HepG2 (cell line): ENCODE measurements around the gene TXNDC2. TPM values are rescaled to one million over a fixed set of nuclear protein-coding genes. Genes with fewer than 3 reads are reported as not detected.

ENCODE experiments used
- ARID3A ChIP-seq: IDR thresholded peaks from 2 replicates; pipeline ENCODE4 v1.6.1; 2012; ENCODE audit warnings: low read depth, low read length, improper control_type of control experiment
- ARID5B ChIP-seq: IDR thresholded peaks from 2 replicates; pipeline ENCODE4 v1.4.0; 2020; ENCODE audit warnings: mild to moderate bottlenecking, missing genetic modification reagents
- ARNTL ChIP-seq: sonication (generic); formaldehyde crosslinking; IDR thresholded peaks from 2 replicates; pipeline ENCODE4 v1.4.0; 2020; ENCODE audit warnings: mild to moderate bottlenecking, missing genetic modification reagents
- BCLAF1 ChIP-seq: fragments of 450-650 bp; IDR thresholded peaks from 2 replicates; pipeline ENCODE4 v1.6.1; 2017; ENCODE audit warnings: mild to moderate bottlenecking
- BRCA1 ChIP-seq: sonication (generic); formaldehyde crosslinking; IDR thresholded peaks from 2 replicates; pipeline ENCODE4 v1.4.0; 2020; ENCODE audit warnings: missing genetic modification reagents
- CENPX ChIP-seq: sonication (generic); formaldehyde crosslinking; IDR thresholded peaks from 2 replicates; pipeline ENCODE4 v1.9.0; 2021; ENCODE audit warnings: mild to moderate bottlenecking, missing genetic modification reagents, moderate library complexity
- FOXA3 ChIP-seq: IDR thresholded peaks from 2 replicates; pipeline ENCODE4 v1.6.1; 2016; ENCODE audit warnings: missing genetic modification reagents, missing compliant biosample characterization
- IRF1 ChIP-seq: sonication (generic); formaldehyde crosslinking; IDR thresholded peaks from 2 replicates; pipeline ENCODE4 v1.4.0; 2020; ENCODE audit warnings: low read depth, mild to moderate bottlenecking, missing genetic modification reagents
- MYC ChIP-seq: sonication (generic); formaldehyde crosslinking; IDR thresholded peaks from 2 replicates; pipeline ENCODE4 v1.9.0; 2021; ENCODE audit warnings: missing genetic modification reagents, borderline replicate concordance
- NCOA2 ChIP-seq: sonication (generic); formaldehyde crosslinking; IDR thresholded peaks from 2 replicates; pipeline ENCODE4 v1.8.0; 2022; ENCODE audit warnings: inconsistent platforms
- NCOR1 ChIP-seq: fragments of 200-600 bp; sonication (generic); IDR thresholded peaks from 2 replicates; pipeline ENCODE4 v1.7.0; 2017; ENCODE audit warnings: antibody characterized with exemption, low read length, borderline replicate concordance
- NFKBIZ ChIP-seq: IDR thresholded peaks from 2 replicates; pipeline ENCODE4 v1.6.1; 2018; ENCODE audit warnings: missing genetic modification reagents, missing compliant biosample characterization
- SMC3 ChIP-seq: IDR thresholded peaks from 2 replicates; pipeline ENCODE4 v1.6.1; 2011; ENCODE audit warnings: low read length, improper control_type of control experiment
- TP53 ChIP-seq: sonication (generic); formaldehyde crosslinking; conservative IDR thresholded peaks from 2 replicates; pipeline ENCODE4 v1.4.0; 2020; ENCODE audit warnings: missing genetic modification reagents
- ZNF557 ChIP-seq: sonication (generic); formaldehyde crosslinking; IDR thresholded peaks from 2 replicates; pipeline ENCODE4 v1.4.0; 2020; ENCODE audit warnings: missing genetic modification reagents
- ZNF746 ChIP-seq: sonication (generic); formaldehyde crosslinking; IDR thresholded peaks from 2 replicates; pipeline ENCODE4 v1.8.0; 2022; ENCODE audit warnings: mild to moderate bottlenecking, missing genetic modification reagents
- ZNF788 ChIP-seq: sonication (generic); formaldehyde crosslinking; IDR thresholded peaks from 2 replicates; pipeline ENCODE4 v1.5.0; 2020; ENCODE audit warnings: mild to moderate bottlenecking, missing genetic modification reagents, borderline replicate concordance
- polyA plus RNA-seq, 8 experiments: library from polyadenylated mRNA; depleted of rRNA in 3 of 8; stranded (reverse) in 7 of 8; unstranded in 1 of 8; fragments of >200 nt; fragmentation: Illumina TruSeq in 4 of 8; extraction: Trizol in 4 of 8; gene quantifications; 2 replicates each; pipeline versions ENCODE4 v1.2.1 to v1.2.3, GENCODE V29; 2011 to 2016; ENCODE audit warnings: low read depth in 4 of 8, missing spikeins in 1 of 8, mixed read lengths in 1 of 8; ENCODE audit not compliant: insufficient read depth in 1 of 8
- total RNA-seq, 5 experiments: library from RNA; depleted of rRNA; stranded (reverse); fragments of >200 nt; fragmentation: Illumina TruSeq; extraction: Trizol; gene quantifications; 2 replicates each; pipeline ENCODE4 v1.2.3, GENCODE V29; 2016; ENCODE audit warnings: low read depth in 1 of 5

The TXNDC2 gene
- total and polyA plus RNA-seq, 2 of the 13 experiments (the other 11 are each of a cell fraction or from before 2014, with no cell fraction given): not detected

GRCh38 chr18:9854801-9855676 lies 30.7 kb upstream of the TXNDC2 start (continued):
- TF ChIP-seq BCLAF1 (no peak), SMC3 (no peak), TP53 (CRISPR knock-in tag) (no peak), ZNF788 (CRISPR knock-in tag) (no peak), ZNF746 (CRISPR knock-in tag) (no peak), CENPX (no peak), NCOA2 (peak; percentile 98), IRF1 (CRISPR knock-in tag) (no peak), NFKBIZ (CRISPR knock-in tag) (peak; percentile 84; the same call in 1 of the 2 replicates), ARID5B (CRISPR knock-in tag) (peak; percentile 90), NCOR1 (no peak), MYC (CRISPR knock-in tag) (no peak), ARID3A (no peak), ZNF557 (CRISPR knock-in tag) (no peak), BRCA1 (CRISPR knock-in tag) (0 out of 2 replicates have a peak, but pooled peaks have one; percentile 39), FOXA3 (peak; percentile 84), ARNTL (CRISPR knock-in tag) (no peak)
